CD4-positive, alpha-beta T cell (primary cell): ENCODE results near the gene PIP5KL1. TPM values are rescaled to one million over a fixed set of nuclear protein-coding genes. Genes with fewer than 3 reads are reported as not detected.

ENCODE experiments used
- ATAC-seq: fragments of 200-7000 bp; cut with Tn5 transposase; one replicate; pipeline ENCODE4 v1.10.0; 2022; ENCODE audit warnings: mild to moderate bottlenecking; ENCODE audit not compliant: poor library complexity
- CTCF ChIA-PET: fragments of 350-600 bp; sonication (Branson Sonifier 250); formaldehyde crosslinking; loops from one replicate; lab custom pipeline; 2021; ENCODE audit warnings: antibody characterized with exemption, inconsistent platforms; lab: Charles Lee
- POLR2A ChIA-PET: fragments of 350-600 bp; sonication (Branson Sonifier 250); formaldehyde crosslinking; loops from one replicate; lab custom pipeline; 2021; ENCODE audit warnings: antibody characterized with exemption, inconsistent platforms; lab: Charles Lee
- DNase-seq, 14 experiments: peaks; one replicate each; pipeline ENCODE4 v3.0.0-alpha.2; 2013 to 2020; ENCODE audit warnings: mixed read lengths in 2 of 14
- H3K27ac ChIP-seq, 2 donors: one replicate each; pipeline versions ENCODE4 v1.5.1 to v1.7.0; 2013; ENCODE audit warnings: low read length in 2 of 2, low read depth in 1 of 2, mild to moderate bottlenecking in 1 of 2
- H3K27me3 ChIP-seq, 2 experiments: 1 replicate in 1 of 2; 2 replicates in 1 of 2; pipeline versions ENCODE4 v1.6.1 to v1.7.0; 2013; ENCODE audit warnings: low read length in 2 of 2, control low read depth in 1 of 2, mild to moderate bottlenecking in 1 of 2, moderate library complexity in 1 of 2; ENCODE audit not compliant: insufficient read depth in 2 of 2, control insufficient read depth in 1 of 2
- H3K36me3 ChIP-seq: one replicate; pipeline ENCODE4 v1.6.1; 2013; ENCODE audit warnings: low read length, control low read depth; ENCODE audit not compliant: insufficient read depth
- H3K4me1 ChIP-seq: one replicate; pipeline ENCODE4 v1.6.1; 2013; ENCODE audit warnings: low read length, control low read depth; ENCODE audit not compliant: insufficient read depth
- H3K4me3 ChIP-seq: one replicate; pipeline ENCODE4 v1.5.1; 2013; ENCODE audit warnings: mild to moderate bottlenecking, low read length, moderate library complexity
- H3K9me3 ChIP-seq, 2 experiments: 1 replicate in 1 of 2; 2 replicates in 1 of 2; pipeline versions ENCODE4 v1.6.1 to v1.7.0; 2013; ENCODE audit warnings: low read length in 2 of 2, mild to moderate bottlenecking in 2 of 2, control low read depth in 1 of 2, moderate library complexity in 1 of 2; ENCODE audit not compliant: control insufficient read depth in 1 of 2, insufficient read depth in 1 of 2
- H3K27ac Mint-ChIP-seq: one replicate; pipeline ENCODE4 v1.8.0; 2020; ENCODE audit warnings: mixed read lengths
- H3K27me3 Mint-ChIP-seq: one replicate; pipeline ENCODE4 v1.8.0; 2021; ENCODE audit warnings: mixed read lengths
- H3K36me3 Mint-ChIP-seq: one replicate; pipeline ENCODE4 v1.8.0; 2021; ENCODE audit warnings: low read depth, mixed read lengths
- H3K4me1 Mint-ChIP-seq: one replicate; pipeline ENCODE4 v1.8.0; 2021; ENCODE audit warnings: low read depth, mixed read lengths
- H3K4me3 Mint-ChIP-seq: one replicate; pipeline ENCODE4 v1.8.0; 2020; ENCODE audit warnings: mild to moderate bottlenecking, mixed read lengths
- H3K9me3 Mint-ChIP-seq: one replicate; pipeline ENCODE4 v1.8.0; 2020; ENCODE audit warnings: mixed read lengths
- intact Hi-C, 2 experiments: fragments of 100-400 bp; cut with DNase I in 1 of 2; cut with micrococcal nuclease in 1 of 2; formaldehyde crosslinking; loops; one replicate each; pipeline versions ENCODE4 v1.15.1 to v1.9.0; 2023 to 2025; cut with DNase I, micrococcal nuclease
- total RNA-seq, 174 experiments: library from RNA in 2 of 174; stranded (reverse) in 2 of 174; gene quantifications; one replicate each; pipeline ENCODE4 v1.2.3 and lab custom pipeline; 2021 to 2026
- TF ChIP-seq, protein P1 (sequence below): fragments of 200-600 bp; IDR thresholded peaks from one replicate; pipeline ENCODE4 v1.8.0; 2022; ENCODE audit warnings: antibody characterized with exemption, mild to moderate bottlenecking

PIP5KL1 gene
- total RNA-seq, 2 experiments from 2014 or later, result 2.9 to 3.3 TPM

DNA sequence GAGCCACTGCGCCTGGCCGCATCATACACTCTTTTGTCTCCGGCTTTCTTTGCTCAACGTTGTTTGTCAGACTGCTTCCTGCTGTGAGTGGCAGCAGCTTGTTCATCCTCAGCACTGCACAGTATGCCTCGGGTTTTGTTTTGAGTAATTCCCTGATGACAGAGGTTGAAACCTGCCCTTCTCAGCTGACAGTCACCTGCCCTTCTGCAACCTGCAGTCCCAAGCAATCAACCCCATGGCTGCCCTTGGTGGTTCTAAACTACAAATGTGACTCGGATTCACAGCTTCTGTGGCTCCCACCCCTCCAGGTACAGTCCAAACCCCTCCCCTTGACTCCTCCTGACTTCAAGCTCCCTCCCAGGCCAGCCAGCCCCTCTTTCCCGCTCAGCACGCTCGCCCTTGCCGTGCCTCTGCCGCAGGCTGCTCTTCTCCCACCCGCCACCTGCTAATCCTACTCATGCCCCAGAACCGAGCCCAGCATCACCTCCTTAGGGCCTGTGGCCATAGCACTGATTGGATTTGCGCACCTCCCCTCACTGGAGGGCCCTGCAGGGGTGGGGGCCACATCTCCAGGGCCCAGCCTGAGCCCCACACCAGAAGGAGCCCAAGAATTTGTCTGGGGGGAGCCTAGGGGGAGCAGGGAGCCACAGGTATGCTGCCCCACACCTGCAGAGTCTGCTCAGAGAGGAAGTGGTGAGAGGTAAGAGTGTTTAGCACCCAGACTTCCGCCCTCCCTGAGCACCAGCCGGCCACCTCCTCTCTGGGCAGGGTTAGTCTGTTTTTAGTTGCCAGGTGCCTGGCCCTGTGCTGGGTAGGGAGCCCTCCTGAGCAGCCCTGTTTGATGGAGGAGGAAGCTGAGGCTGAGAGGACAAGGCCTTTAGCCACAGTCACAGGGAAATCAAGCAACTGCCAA is 40.1 kb upstream of the PIP5KL1 start:
- H3K4me1 Mint-ChIP-seq, result peaks cover 100% of the 10 kb centered on the region
- no peaks in the 10 kb centered on the region for H3K27me3 Mint-ChIP-seq
- ATAC-seq (peak; percentile 69), DNase-seq (peak; percentile 50 to 85 (median 70))
- H3K4me3 Mint-ChIP-seq, result peak overlapping the region; percentile 91
- intact Hi-C loops, result loop anchor here in 1 of 2 experiments (1.0 to 5.0 kb wide), 6 partner anchors 11 to 56 kb away; partner anchors contain the start of gene DPM2
- H3K36me3 Mint-ChIP-seq, result peaks cover 84% of the 10 kb centered on the region
- Histone ChIP-seq H3K9me3 (no peaks in the 10 kb centered on the region), H3K4me3 (peak overlapping the region; percentile 67), H3K27me3 (no peaks in the 10 kb centered on the region), H3K4me1 (peaks cover 100% of the 10 kb centered on the region), H3K27ac (peak overlapping the region; percentile 60 to 96), H3K36me3 (peaks cover 23% of the 10 kb centered on the region)
- POLR2A ChIA-PET, result interaction anchor here (0.7 to 34.9 kb wide), 16 partner anchors 9 to 178 kb away, joined by 3 to 1020 read pairs (median 8); partner anchors contain the start of genes DPM2, EEIG1, NAIF1 and SLC25A25
- CTCF ChIA-PET, result interaction anchor here (0.7 to 2.7 kb wide), 7 partner anchors 8 to 64 kb away, joined by 3 to 14 read pairs (median 3); no protein-coding TSS in a partner anchor
- H3K9me3 Mint-ChIP-seq, result no peaks in the 10 kb centered on the region
- TF ChIP-seq, protein P1, sequence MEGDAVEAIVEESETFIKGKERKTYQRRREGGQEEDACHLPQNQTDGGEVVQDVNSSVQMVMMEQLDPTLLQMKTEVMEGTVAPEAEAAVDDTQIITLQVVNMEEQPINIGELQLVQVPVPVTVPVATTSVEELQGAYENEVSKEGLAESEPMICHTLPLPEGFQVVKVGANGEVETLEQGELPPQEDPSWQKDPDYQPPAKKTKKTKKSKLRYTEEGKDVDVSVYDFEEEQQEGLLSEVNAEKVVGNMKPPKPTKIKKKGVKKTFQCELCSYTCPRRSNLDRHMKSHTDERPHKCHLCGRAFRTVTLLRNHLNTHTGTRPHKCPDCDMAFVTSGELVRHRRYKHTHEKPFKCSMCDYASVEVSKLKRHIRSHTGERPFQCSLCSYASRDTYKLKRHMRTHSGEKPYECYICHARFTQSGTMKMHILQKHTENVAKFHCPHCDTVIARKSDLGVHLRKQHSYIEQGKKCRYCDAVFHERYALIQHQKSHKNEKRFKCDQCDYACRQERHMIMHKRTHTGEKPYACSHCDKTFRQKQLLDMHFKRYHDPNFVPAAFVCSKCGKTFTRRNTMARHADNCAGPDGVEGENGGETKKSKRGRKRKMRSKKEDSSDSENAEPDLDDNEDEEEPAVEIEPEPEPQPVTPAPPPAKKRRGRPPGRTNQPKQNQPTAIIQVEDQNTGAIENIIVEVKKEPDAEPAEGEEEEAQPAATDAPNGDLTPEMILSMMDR, result no peak
- peak overlapping the region; percentile 97 for H3K27ac Mint-ChIP-seq

DNA sequence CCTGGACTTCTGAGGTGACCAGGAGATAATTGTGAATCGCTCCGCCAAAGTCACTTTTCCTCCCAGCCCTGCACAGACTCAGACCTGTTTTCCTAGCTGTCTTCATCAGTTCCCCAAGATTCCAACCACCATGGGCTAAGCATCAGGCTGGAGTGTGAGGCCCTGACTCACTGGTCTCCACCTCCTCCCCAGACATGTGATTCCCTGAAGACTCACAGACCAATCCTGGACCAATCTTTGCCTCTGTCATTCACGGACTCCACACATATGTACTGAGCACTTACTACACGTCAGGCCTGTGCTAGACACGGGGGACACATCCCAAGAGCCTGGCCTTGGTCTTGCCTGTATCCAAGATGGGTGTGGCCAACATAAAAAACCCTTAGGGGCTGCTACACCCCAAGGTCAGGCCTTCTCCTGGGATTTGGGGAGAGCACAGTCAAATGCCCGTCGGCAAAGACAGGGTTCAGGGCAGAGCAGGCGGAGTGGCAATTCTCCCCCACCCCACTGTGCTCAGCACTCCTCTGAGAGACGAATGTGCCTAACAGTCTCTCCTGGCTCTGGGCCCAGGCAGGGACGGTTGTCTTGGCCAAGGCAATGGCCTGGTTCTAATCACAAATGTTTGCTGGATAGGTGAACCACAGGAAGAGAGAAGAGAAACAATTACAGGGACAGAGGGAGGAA is 38.3 kb upstream of the PIP5KL1 start:
- intact Hi-C loops, result no loop called here
- H3K36me3 Mint-ChIP-seq, result peaks cover 87% of the 10 kb centered on the region
- DNase-seq (peak in 2 of 14 experiments; percentile 12 to 31), ATAC-seq (no peak)
- no peaks in the 10 kb centered on the region for H3K27me3 Mint-ChIP-seq
- H3K4me3 Mint-ChIP-seq, result peak overlapping the region; percentile 91
- ChIA-PET POLR2A (interaction anchor here (1.9 to 34.9 kb wide), 6 partner anchors 11 to 103 kb away, joined by 9 to 1020 read pairs (median 66); partner anchors contain the start of genes EEIG1, NAIF1 and SLC25A25), CTCF (interaction anchor here (1.5 to 2.7 kb wide), 2 partner anchors 14 to 66 kb away, joined by 3 to 14 read pairs; no protein-coding TSS in a partner anchor)
- H3K4me1 Mint-ChIP-seq, result peaks cover 99% of the 10 kb centered on the region
- no peaks in the 10 kb centered on the region for H3K9me3 ChIP-seq
- peak overlapping the region; percentile 97 for H3K27ac Mint-ChIP-seq
- H3K36me3 ChIP-seq, result peaks cover 15% of the 10 kb centered on the region
- H3K27ac ChIP-seq, result peak overlapping the region; percentile 31 to 96
- H3K4me1 ChIP-seq, result peaks cover 100% of the 10 kb centered on the region
- TF ChIP-seq, protein P1, result no peak
- H3K9me3 Mint-ChIP-seq, result no peaks in the 10 kb centered on the region
- no peaks in the 10 kb centered on the region for H3K27me3 ChIP-seq
- peak overlapping the region; percentile 67 for H3K4me3 ChIP-seq

DNA sequence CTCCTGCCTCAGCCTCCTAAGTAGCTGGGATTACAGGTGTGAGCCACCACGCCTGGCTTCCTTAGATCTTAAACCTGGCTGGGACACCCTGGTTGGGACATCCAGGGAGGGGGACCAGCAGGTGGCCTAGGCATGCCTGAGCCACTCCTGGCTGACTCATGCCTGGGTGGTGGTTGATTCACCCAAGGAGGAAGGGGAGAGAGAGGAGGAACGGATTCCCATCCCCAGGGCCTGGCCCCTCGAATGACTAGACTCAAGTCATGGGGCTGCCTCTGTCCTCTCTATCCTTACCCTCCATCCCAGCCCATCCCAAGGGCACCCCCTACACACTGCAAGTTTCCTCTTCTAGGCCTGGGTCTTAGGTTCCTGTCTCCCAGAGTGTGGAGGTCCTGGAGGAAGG is 37.5 kb upstream of the PIP5KL1 start:
- peaks cover 100% of the 10 kb centered on the region for H3K4me1 ChIP-seq
- no peaks in the 10 kb centered on the region for H3K9me3 ChIP-seq
- CTCF ChIA-PET, result interaction anchor here (1.2 to 2.8 kb wide), 3 partner anchors 9 to 67 kb away, joined by 3 to 12 read pairs (median 3); no protein-coding TSS in a partner anchor
- peak overlapping the region; percentile 91 for H3K4me3 Mint-ChIP-seq
- H3K36me3 ChIP-seq, result peaks cover 17% of the 10 kb centered on the region
- H3K9me3 Mint-ChIP-seq, result no peaks in the 10 kb centered on the region
- POLR2A ChIA-PET, result interaction anchor here (1.4 to 34.9 kb wide), 3 partner anchors 9 to 59 kb away, joined by 5 to 1020 read pairs (median 110); partner anchors contain the start of gene EEIG1
- H3K27ac ChIP-seq, result peak overlapping the region; percentile 31 to 96
- intact Hi-C loops, result no loop called here
- H3K27ac Mint-ChIP-seq, result peak overlapping the region; percentile 97
- H3K4me3 ChIP-seq, result peak overlapping the region; percentile 9
- no peak for ATAC-seq
- H3K4me1 Mint-ChIP-seq, result peaks cover 99% of the 10 kb centered on the region
- peaks cover 90% of the 10 kb centered on the region for H3K36me3 Mint-ChIP-seq
- H3K27me3 Mint-ChIP-seq, result no peaks in the 10 kb centered on the region
- H3K27me3 ChIP-seq, result no peaks in the 10 kb centered on the region
- DNase-seq, result peak in 5 of 14 experiments; percentile 38 to 69 (median 60)
- TF ChIP-seq, protein P1, result no peak
